Cardiac fibroblast (primary cell): ENCODE data around the gene THRB.
A peak's percentile ranks its signal among the peaks of the same experiment; 100 is the strongest.

Experiments used
- DNase-seq, 2 donors: peaks; one replicate each; pipeline versions ENCODE4 v3.0.0 to v3.0.0-alpha.2; 2010; ENCODE audit warnings: low read depth in 2 of 2
- H3K4me3 ChIP-seq, 2 donors: replicated peaks in 1 of 2; 1 replicate in 1 of 2; 2 replicates in 1 of 2; pipeline ENCODE4 v1.5.1; 2011; ENCODE audit warnings: low read depth in 2 of 2, low read length in 2 of 2, mild to moderate bottlenecking in 2 of 2, moderate library complexity in 1 of 2
- TF ChIP-seq, protein P1 (sequence below): IDR thresholded peaks from one replicate; pipeline ENCODE4 v1.5.1; 2011; ENCODE audit warnings: low read depth, mild to moderate bottlenecking, low read length, inconsistent platforms

THRB gene

DNA sequence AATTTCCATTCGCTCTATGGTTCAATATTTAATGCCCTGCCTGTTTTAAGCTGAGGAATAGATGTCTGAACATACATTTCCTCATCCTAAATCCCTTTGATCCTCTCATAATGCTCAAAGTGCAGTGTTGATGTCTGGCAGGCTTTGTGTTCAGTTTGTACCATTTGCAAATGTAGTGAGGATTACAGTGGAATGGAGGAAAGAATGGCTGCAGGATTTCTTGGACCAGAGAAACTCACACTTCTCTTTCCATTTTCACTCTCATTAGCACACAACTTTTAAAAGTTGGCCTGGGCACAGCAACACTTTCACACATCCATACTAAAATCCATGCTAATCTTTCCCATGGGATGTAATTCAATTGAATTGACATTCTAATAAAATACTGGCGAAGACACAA, 28.6 kb upstream of the THRB start:
- DNase-seq = no peak
- H3K4me3 ChIP-seq = no peak overlapping the region
- TF ChIP-seq, protein P1, sequence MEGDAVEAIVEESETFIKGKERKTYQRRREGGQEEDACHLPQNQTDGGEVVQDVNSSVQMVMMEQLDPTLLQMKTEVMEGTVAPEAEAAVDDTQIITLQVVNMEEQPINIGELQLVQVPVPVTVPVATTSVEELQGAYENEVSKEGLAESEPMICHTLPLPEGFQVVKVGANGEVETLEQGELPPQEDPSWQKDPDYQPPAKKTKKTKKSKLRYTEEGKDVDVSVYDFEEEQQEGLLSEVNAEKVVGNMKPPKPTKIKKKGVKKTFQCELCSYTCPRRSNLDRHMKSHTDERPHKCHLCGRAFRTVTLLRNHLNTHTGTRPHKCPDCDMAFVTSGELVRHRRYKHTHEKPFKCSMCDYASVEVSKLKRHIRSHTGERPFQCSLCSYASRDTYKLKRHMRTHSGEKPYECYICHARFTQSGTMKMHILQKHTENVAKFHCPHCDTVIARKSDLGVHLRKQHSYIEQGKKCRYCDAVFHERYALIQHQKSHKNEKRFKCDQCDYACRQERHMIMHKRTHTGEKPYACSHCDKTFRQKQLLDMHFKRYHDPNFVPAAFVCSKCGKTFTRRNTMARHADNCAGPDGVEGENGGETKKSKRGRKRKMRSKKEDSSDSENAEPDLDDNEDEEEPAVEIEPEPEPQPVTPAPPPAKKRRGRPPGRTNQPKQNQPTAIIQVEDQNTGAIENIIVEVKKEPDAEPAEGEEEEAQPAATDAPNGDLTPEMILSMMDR = no peak

DNA sequence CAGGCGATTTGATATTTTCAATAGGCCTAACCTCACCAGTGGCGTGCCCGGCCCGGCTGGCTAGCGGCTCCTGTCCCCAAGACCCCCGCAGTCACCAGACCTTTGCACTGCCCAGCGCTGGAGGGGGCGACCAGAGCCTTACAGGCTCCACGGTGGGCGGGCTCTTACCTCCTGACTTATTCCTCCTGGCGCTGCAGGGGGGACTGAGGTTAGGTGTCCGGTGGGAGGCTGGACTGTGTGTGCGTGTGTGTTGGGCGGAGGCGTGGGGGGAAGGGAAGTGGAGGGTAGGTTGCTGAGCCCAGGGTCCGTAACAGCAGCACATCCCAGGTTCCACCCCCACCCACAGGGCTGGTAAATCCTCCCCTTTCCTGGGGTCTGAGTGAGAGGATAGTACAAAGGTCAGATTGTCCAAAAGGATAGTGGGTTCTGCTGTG, 27.5 kb upstream of the THRB start:
- H3K4me3 ChIP-seq = peak overlapping the region; percentile 51 to 56
- TF ChIP-seq, protein P1 = no peak
- no peak for DNase-seq

DNA sequence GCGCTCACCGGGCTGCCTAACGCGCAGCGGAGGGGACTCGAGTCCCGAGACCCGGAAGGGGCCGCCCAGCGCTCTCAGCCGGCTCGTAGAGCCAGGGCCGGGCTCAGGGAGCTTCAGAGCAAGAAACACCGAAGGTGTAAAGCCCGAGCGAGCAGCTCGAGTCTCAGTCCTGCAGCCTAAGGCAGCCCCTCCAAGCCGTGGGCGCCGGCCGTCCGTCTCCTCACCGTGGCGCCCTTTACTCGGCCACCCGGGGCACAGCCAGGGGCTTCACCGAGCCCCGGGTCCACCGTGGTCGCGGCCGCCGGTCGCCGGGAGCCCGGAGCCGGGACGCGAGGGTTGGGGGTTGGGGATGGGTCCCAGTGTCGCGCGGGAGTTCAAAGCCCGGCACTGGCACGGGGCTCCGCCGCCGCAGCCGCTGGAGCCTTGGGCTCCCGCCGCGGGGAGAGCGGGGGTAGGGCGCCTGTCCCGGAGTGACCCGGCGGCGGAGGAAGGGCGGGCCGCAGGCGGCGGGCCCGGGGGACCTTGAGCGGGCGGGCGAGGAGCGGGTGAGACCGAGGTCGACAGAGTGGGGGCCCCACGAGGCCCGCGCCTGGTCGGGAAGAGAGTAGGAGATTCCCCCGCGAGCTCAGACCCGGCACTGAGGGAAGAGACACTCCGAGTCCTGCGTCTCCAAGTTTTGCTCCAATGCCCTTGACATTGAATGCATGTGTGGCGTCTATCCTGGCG, 26.9 kb upstream of the THRB start:
- H3K4me3 ChIP-seq = peak overlapping the region; percentile 51 to 56
- TF ChIP-seq, protein P1 = no peak
- peak; percentile 26 to 45 for DNase-seq

DNA sequence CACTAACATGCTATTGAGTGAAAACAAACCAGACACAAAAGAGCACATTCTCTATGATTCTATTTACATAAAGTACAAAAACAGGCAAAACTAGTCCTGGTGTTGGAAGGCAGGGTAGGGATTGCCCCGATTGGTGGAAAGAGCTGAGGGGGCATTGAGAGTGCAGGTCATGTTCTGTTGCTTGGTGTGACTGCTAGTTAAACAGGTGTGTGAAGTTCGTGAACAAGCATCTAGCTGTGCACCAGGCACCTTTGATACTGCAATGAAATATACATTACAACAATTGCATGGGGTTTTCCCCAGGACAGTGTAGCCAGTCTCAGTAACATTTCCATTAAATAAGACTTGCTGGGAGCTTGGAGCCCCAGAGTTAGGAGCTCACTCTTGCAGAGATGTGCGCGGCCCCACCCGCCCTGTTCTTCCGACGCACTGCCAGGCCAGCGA, 26.3 kb upstream of the THRB start:
- DNase-seq = peak in 1 of 2 donors; percentile 40
- peak overlapping the region; percentile 51 to 56 for H3K4me3 ChIP-seq
- TF ChIP-seq, protein P1 = no peak

DNA sequence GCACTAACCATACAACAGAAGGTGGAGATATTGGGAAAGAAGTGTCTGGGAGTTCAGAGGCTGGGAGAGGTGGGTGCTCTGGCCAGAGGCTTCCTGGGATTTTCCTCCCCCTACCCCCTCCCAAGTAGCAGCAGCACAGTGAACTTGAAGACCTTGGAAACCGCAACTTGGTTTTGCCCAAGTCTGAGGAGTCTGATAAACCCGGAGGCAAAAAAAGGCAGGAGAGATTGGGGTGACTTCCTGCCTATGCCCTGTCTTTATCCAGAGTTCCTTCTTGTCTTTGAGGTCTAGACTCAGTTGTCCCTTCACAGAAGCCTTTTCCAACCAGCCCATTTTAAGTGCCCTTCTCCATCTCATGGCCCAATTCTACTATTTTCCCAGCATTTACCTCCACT, 25.4 kb upstream of the THRB start:
- H3K4me3 ChIP-seq = no peak overlapping the region
- TF ChIP-seq, protein P1 = no peak
- no peak for DNase-seq

DNA sequence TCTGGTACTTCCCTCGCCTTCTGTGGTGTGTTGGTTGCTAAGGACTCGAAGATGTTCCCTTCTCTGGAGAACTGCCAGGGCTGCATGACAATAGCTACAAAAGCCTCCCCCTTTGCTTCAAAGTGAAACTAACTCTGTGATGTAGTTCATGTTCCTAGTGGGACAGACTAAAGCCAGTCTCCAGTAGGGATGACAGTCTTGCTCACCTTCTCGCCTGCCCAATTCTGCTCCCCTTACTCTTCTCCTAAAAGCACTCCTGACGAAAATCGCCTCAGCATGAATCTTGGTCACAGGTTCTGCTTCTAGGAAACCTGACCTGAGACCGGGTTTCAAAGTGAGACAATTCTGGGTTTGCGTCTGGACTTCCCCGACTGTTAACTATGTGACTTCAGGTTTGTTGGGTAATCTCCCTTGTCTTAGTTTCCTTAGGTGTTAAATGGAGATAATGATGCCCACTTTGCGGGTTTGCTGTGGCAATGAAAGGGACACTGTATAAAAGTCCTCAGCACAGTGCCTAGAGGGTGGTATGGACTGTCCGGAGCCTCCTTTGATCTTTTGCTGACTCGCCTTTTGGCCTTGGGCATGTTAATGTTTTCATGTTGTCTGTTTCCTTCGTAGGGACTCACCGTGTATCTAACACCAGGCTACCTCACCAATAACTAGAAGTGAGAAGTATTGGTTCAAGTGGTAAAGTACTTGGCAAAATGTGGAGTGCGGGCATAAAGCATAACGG, 24.9 kb upstream of the THRB start:
- no peak overlapping the region for H3K4me3 ChIP-seq
- TF ChIP-seq, protein P1 = no peak
- peak; percentile 15 to 20 for DNase-seq
